GM21447 (cell line): ENCODE data around the gene HSD11B1.

Experiments used
- ATAC-seq: cut with Tn5 transposase; IDR thresholded peaks from one replicate; pipeline ENCODE4 v1.9.1; 2021; ENCODE audit not compliant: unreplicated experiment

HSD11B1 gene

DNA sequence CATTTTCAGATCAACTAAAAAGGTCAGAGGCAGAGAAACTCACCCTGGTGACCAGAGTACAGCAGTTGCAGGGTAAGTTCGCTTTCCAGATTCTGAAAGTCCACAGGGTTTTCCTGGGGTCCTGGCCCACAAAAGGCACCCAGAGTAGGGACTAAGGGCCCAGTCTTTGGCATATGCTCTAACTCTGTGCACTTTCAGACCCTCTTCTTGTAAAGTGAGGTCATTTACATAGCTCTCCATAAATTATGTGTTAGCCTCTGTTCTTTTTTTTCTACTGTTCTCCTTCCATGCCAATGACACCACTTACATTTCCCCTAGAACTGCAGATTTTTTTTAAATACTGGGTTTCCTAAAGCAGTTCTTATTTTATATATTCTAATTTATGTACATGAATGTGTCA lies 73.5 kb downstream of the HSD11B1 start:
- ATAC-seq = no peak

DNA sequence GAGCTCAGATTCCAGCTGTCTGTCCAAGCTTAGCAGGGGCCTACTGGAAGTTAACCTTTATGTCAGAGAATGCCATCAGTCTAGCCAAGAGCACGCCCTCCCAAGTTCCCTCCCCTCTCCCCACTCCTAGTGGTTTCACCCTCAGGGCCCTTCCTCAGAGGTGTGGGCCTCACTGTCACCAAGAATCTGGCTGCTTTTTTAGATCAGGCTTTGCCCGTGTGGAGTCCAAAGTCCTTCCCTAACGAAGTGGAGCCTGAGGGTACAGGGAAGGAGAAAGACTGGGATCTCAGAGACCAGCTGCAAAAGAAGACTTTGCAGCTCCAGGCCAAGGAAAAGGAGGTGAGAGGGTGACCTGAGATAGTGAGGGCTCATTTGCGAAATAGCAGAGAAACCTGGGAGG lies 75.6 kb downstream of the HSD11B1 start:
- no peak for ATAC-seq

DNA sequence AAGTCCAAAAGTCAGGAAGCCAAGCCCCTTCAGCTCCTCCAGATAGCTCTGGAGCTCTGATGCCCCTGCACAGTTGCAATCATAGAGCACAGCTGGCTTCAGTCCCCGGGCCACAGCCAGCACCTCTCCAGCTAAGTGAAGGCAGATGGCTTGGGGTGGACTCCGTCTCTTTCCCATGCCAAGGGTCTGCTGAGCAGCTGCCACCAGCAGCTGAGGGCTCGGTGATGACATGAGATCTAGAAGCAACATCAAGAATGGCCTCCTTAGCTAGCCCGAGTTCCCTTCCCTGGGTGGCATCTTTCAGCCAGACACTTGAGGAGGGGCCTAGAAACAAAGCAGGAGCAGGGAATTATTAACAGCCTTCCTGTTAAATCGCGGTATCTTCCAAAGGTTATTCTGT lies 78.7 kb downstream of the HSD11B1 start:
- no peak for ATAC-seq
